Natural killer cell (primary cell): Measurements from ENCODE around the gene PGF. TPM values are rescaled to one million over a fixed set of nuclear protein-coding genes. Genes with fewer than 3 reads are reported as not detected.
A peak's percentile ranks its signal among the peaks of the same experiment; 100 is the strongest.

Experiments used
- ATAC-seq, 3 donors: fragments of 150-1000 bp in 2 of 3; fragments of 200-7000 bp in 1 of 3; cut with Tn5 transposase; 1 replicate in 1 of 3; 2 replicates in 2 of 3; pipeline ENCODE4 v1.10.0; 2021; ENCODE audit warnings: mild to moderate bottlenecking in 2 of 3, moderate library complexity in 2 of 3
- DNase-seq, 2 donors: peaks; one replicate each; pipeline versions ENCODE4 v3.0.0 to v3.0.0-alpha.2; 2013 to 2021; ENCODE audit warnings: mixed read lengths in 1 of 2
- H3K27ac ChIP-seq: one replicate; pipeline ENCODE4 v1.5.1; 2013; ENCODE audit warnings: mild to moderate bottlenecking, low read length
- H3K27me3 ChIP-seq: one replicate; pipeline ENCODE4 v1.6.1; 2013; ENCODE audit warnings: low read length; ENCODE audit not compliant: control insufficient read depth, insufficient read depth
- H3K36me3 ChIP-seq: one replicate; pipeline ENCODE4 v1.6.1; 2013; ENCODE audit warnings: low read length; ENCODE audit not compliant: control insufficient read depth, insufficient read depth
- H3K4me1 ChIP-seq: one replicate; pipeline ENCODE4 v1.6.1; 2013; ENCODE audit warnings: low read length; ENCODE audit not compliant: control insufficient read depth, insufficient read depth
- H3K4me3 ChIP-seq: one replicate; pipeline ENCODE4 v1.5.1; 2013; ENCODE audit warnings: low read length
- H3K9me3 ChIP-seq: one replicate; pipeline ENCODE4 v1.6.1; 2013; ENCODE audit warnings: low read length; ENCODE audit not compliant: control insufficient read depth, insufficient read depth
- H3K27ac Mint-ChIP-seq, 2 donors: one replicate each; pipeline ENCODE4 v1.8.0; 2022; ENCODE audit warnings: mild to moderate bottlenecking in 2 of 2, mixed read lengths in 2 of 2, moderate library complexity in 1 of 2
- H3K27me3 Mint-ChIP-seq, 2 donors: one replicate each; pipeline ENCODE4 v1.8.0; 2022; ENCODE audit warnings: low read depth in 2 of 2, mixed read lengths in 2 of 2
- H3K36me3 Mint-ChIP-seq: one replicate; pipeline ENCODE4 v1.8.0; 2022; ENCODE audit warnings: mixed read lengths
- H3K4me1 Mint-ChIP-seq, 2 donors: one replicate each; pipeline ENCODE4 v1.8.0; 2022; ENCODE audit warnings: mixed read lengths in 2 of 2
- H3K4me3 Mint-ChIP-seq: one replicate; pipeline ENCODE4 v1.8.0; 2022; ENCODE audit warnings: mild to moderate bottlenecking, moderate library complexity, mixed read lengths
- H3K9me3 Mint-ChIP-seq, 2 donors: one replicate each; pipeline ENCODE4 v1.8.0; 2022; ENCODE audit warnings: mixed read lengths in 2 of 2
- WGBS: methylation state at CpG from one replicate; pipeline ENCODE4 v1.1.7; 2013; ENCODE audit warnings: missing lambda C conversion rate; ENCODE audit not compliant: insufficient coverage; 5-methylcytosine and 5-hydroxymethylcytosine counted together
- intact Hi-C: fragments of 100-400 bp; cut with micrococcal nuclease; formaldehyde crosslinking; loops from one replicate; pipeline ENCODE4 v1.14.2; 2022
- total RNA-seq, 4 donors: library from RNA; stranded (reverse); fragments of 120-200 nt in 1 of 4; gene quantifications; one replicate each; pipeline versions ENCODE4 v1.2.3 to v1.2.4, GENCODE V29; 2013 to 2022
- TF ChIP-seq, protein P1 (sequence below): fragments of 200-600 bp; IDR thresholded peaks from one replicate; pipeline ENCODE4 v1.8.0; 2022; ENCODE audit warnings: antibody characterized with exemption

Gene PGF
- total RNA-seq, 3 donors from 2014 or later (not counting 1 experiment from before 2014, with no cell fraction given): 0.33 to 0.34 TPM; not detected in 1

DNA sequence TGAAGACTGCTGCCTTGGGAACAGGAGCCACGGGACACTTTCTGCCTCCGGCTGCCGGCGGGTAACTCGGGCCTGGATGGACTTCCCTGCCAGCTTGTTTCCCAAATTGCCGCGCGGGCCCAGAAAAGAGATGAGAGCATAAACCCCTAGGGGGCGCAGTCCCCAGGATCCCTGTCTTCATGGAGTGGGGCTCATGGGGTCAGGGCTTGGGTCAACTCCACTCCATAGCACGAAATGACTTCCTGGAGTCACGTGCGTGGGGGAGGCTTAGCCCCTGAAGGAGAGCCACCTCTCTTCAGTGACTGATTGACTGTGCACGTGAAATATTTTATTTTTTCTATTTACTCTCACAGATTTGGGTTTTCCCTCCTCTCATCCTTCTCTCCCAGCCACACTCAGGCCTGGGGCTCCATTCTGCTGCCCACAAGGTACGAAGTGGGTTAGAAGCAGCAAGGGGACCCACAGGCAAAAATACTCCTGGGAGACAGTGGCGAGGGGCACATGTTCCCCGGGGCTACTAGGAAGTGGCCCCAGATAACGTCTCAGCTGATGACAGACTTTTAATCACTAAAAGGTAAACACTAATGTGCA, 10.0 kb downstream of the PGF start:
- H3K36me3 Mint-ChIP-seq: no peaks in the 10 kb centered on the region
- ATAC-seq (no peak), DNase-seq (peak in 1 of 2 donors; percentile 49)
- WGBS: 87% methylated on average over 17 of the region's 17 CpGs
- no peaks in the 10 kb centered on the region for H3K27me3 ChIP-seq
- no peak overlapping the region for H3K4me3 Mint-ChIP-seq
- H3K9me3 Mint-ChIP-seq: no peaks in the 10 kb centered on the region
- intact Hi-C loops: no loop called here
- H3K27ac Mint-ChIP-seq: no peak overlapping the region
- TF ChIP-seq, protein P1, sequence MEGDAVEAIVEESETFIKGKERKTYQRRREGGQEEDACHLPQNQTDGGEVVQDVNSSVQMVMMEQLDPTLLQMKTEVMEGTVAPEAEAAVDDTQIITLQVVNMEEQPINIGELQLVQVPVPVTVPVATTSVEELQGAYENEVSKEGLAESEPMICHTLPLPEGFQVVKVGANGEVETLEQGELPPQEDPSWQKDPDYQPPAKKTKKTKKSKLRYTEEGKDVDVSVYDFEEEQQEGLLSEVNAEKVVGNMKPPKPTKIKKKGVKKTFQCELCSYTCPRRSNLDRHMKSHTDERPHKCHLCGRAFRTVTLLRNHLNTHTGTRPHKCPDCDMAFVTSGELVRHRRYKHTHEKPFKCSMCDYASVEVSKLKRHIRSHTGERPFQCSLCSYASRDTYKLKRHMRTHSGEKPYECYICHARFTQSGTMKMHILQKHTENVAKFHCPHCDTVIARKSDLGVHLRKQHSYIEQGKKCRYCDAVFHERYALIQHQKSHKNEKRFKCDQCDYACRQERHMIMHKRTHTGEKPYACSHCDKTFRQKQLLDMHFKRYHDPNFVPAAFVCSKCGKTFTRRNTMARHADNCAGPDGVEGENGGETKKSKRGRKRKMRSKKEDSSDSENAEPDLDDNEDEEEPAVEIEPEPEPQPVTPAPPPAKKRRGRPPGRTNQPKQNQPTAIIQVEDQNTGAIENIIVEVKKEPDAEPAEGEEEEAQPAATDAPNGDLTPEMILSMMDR: peak; percentile 55
- H3K9me3 ChIP-seq: no peaks in the 10 kb centered on the region
- no peaks in the 10 kb centered on the region for H3K36me3 ChIP-seq
- no peak overlapping the region for H3K27ac ChIP-seq
- peaks cover 35 to 37% of the 10 kb centered on the region in 2 donors for H3K4me1 Mint-ChIP-seq
- peaks cover 37% of the 10 kb centered on the region for H3K4me1 ChIP-seq
- no peak overlapping the region for H3K4me3 ChIP-seq
- H3K27me3 Mint-ChIP-seq: no peaks in the 10 kb centered on the region

DNA sequence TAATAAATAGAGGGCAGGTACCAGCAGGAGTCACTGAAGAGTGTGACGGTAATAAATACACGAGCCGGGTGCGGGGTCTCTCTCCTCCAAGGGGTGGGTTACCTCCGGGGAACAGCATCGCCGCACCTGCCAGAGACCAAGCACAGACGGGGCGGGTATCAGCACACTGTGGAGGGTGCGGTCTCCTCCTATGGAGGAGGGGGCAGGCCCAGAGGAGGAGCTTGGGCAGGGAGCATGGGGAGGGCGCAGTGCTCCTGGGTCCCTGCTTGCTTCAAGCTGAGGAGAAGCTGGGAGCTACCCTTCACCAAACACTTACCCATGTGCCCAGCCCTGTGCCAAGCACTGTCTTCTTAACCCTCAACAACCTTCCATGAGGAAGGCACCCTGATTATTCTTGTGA, 12.8 kb downstream of the PGF start:
- ATAC-seq (no peak), DNase-seq (peak in 1 of 2 donors; percentile 19)
- peak overlapping the region; percentile 84 for H3K27ac ChIP-seq
- no peaks in the 10 kb centered on the region for H3K36me3 ChIP-seq
- no peaks in the 10 kb centered on the region for H3K36me3 Mint-ChIP-seq
- peak overlapping the region; percentile 83 for H3K4me3 Mint-ChIP-seq
- no peaks in the 10 kb centered on the region for H3K9me3 ChIP-seq
- peaks cover 47% of the 10 kb centered on the region for H3K4me1 ChIP-seq
- TF ChIP-seq, protein P1: no peak
- no peaks in the 10 kb centered on the region for H3K27me3 Mint-ChIP-seq
- peaks cover 42% of the 10 kb centered on the region in 2 donors for H3K4me1 Mint-ChIP-seq
- intact Hi-C loops: no loop called here
- H3K4me3 ChIP-seq: no peak overlapping the region
- WGBS: 81% methylated on average over 11 of the region's 11 CpGs
- H3K27me3 ChIP-seq: no peaks in the 10 kb centered on the region
- H3K9me3 Mint-ChIP-seq: no peaks in the 10 kb centered on the region
- H3K27ac Mint-ChIP-seq: peak overlapping the region; percentile 89 to 96

DNA sequence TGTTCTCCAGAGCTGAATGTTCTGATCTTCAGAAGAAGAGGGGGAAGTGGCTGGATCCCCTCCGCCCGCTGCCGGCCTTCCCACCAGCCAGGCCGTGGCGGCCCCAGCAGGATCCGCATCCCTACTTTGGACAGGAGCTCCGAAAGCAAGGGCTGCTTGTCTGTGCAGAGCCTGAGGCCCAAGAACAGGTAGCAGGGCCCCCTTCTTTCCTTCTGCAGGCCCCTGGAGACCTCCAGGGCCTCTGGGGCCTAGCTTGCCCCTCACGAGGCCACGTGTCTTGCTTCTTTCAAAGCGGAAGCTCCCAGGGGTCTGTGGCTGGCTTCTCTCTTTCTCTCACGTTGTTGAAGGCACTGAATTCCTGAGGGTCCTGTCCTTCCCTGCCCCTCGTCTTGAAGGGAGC, 13.2 kb downstream of the PGF start:
- DNase-seq (no peak), ATAC-seq (no peak)
- Mint-ChIP-seq H3K4me3 (peak overlapping the region; percentile 83), H3K27ac (peak overlapping the region; percentile 89 to 96), H3K27me3 (no peaks in the 10 kb centered on the region), H3K4me1 (peaks cover 42% of the 10 kb centered on the region in 2 donors), H3K36me3 (no peaks in the 10 kb centered on the region), H3K9me3 (no peaks in the 10 kb centered on the region)
- 63% methylated on average over 12 of the region's 12 CpGs for WGBS
- Histone ChIP-seq H3K4me1 (peaks cover 47% of the 10 kb centered on the region), H3K9me3 (no peaks in the 10 kb centered on the region), H3K4me3 (peak overlapping the region; percentile 6), H3K27ac (peak overlapping the region; percentile 84), H3K36me3 (no peaks in the 10 kb centered on the region), H3K27me3 (no peaks in the 10 kb centered on the region)
- TF ChIP-seq, protein P1: no peak
- intact Hi-C loops: no loop called here

DNA sequence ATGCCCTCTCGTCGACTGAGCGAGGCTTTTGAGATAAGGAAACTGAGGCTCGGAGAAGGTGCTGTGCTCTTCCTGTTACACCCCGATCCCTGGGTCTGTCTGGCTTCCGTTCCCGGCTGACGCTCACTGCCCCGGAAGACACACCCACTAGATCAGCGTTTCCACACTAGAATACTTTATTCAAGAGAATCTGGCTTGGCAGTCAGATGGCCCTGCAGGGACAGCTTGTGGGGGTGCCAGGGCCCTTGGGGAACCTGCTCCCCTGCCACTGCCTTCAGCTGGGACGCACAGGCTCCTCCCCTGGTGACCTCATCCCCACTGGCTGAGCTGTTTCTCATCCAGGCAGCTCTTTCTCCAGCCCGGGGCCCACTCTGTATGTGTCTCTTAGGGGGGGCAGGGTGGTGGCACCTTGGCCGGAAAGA, 13.7 kb downstream of the PGF start:
- no peaks in the 10 kb centered on the region for H3K9me3 ChIP-seq
- DNase-seq: peak; percentile 59 to 73
- no peaks in the 10 kb centered on the region for H3K27me3 ChIP-seq
- Mint-ChIP-seq H3K9me3 (no peaks in the 10 kb centered on the region), H3K36me3 (no peaks in the 10 kb centered on the region), H3K27me3 (no peaks in the 10 kb centered on the region), H3K27ac (peak overlapping the region; percentile 89 to 96), H3K4me1 (peaks cover 40 to 41% of the 10 kb centered on the region in 2 donors), H3K4me3 (peak overlapping the region; percentile 83)
- intact Hi-C loops: no loop called here
- TF ChIP-seq, protein P1: no peak
- 5% methylated on average over 13 of the region's 13 CpGs for WGBS
- no peaks in the 10 kb centered on the region for H3K36me3 ChIP-seq
- peak overlapping the region; percentile 6 for H3K4me3 ChIP-seq
- H3K27ac ChIP-seq: peak overlapping the region; percentile 84
- peak; percentile 59 to 86 (median 63) for ATAC-seq
- H3K4me1 ChIP-seq: peaks cover 45% of the 10 kb centered on the region
